Breast epithelium (tissue), 4 donors: Measurements from ENCODE around the gene DAG1. TPM values are rescaled to one million over a fixed set of nuclear protein-coding genes. Genes with fewer than 3 reads are reported as not detected.
A peak's percentile ranks its signal among the peaks of the same experiment; 100 is the strongest.

Experiments
- DNase-seq, 2 donors: peaks; one replicate each; pipeline ENCODE4 v3.0.0-alpha.2; 2019; ENCODE audit warnings: low spot score in 2 of 2
- H3K27ac ChIP-seq, 2 donors: fragments of 200-600 bp; sonication (generic) in 1 of 2; one replicate each; pipeline ENCODE4 v1.5.1; 2016 to 2019; ENCODE audit warnings: mild to moderate bottlenecking in 1 of 2
- H3K27me3 ChIP-seq, 2 donors: fragments of 200-600 bp; sonication (generic) in 1 of 2; one replicate each; pipeline versions ENCODE4 v1.5.1 to v1.6.0; 2017 to 2019; ENCODE audit warnings: control low read depth in 1 of 2, mild to moderate bottlenecking in 1 of 2
- H3K36me3 ChIP-seq: fragments of 200-600 bp; one replicate; pipeline ENCODE4 v1.5.1; 2019
- H3K4me1 ChIP-seq, 2 donors: fragments of 200-600 bp; sonication (generic); one replicate each; pipeline ENCODE4 v1.5.1; 2016 to 2019; ENCODE audit warnings: control low read depth in 1 of 2
- H3K4me3 ChIP-seq, 3 donors: fragments of 200-600 bp; sonication (generic); 1 replicate in 2 of 3; 2 replicates in 1 of 3; pipeline ENCODE4 v1.5.1; 2016 to 2019; ENCODE audit warnings: mild to moderate bottlenecking in 3 of 3, moderate library complexity in 2 of 3
- H3K9me3 ChIP-seq, 2 donors: fragments of 200-600 bp; sonication (generic) in 1 of 2; one replicate each; pipeline ENCODE4 v1.5.1; 2016 to 2019; ENCODE audit warnings: control low read depth in 1 of 2
- POLR2A ChIP-seq: fragments of 450-650 bp; IDR thresholded peaks from one replicate; pipeline ENCODE4 v1.6.1; 2016; ENCODE audit warnings: antibody characterized with exemption, mild to moderate bottlenecking, moderate library complexity
- POLR2AphosphoS5 ChIP-seq, 3 donors: sonication (generic); formaldehyde crosslinking; IDR thresholded peaks; one replicate each; pipeline ENCODE4 v1.6.1; 2017; ENCODE audit warnings: antibody characterized with exemption in 3 of 3
- intact Hi-C: fragments of 100-400 bp; cut with DNase I; formaldehyde crosslinking; loops from one replicate; pipeline ENCODE4 v1.15.1; 2023; ENCODE audit warnings: low total_unique reads
- total RNA-seq, 3 donors: library from RNA; depleted of rRNA; stranded (reverse); fragments of >200 nt; gene quantifications; one replicate each; pipeline ENCODE4 v1.1.0, GENCODE V29; 2016
- TF ChIP-seq, protein P1 (sequence below), 3 donors: fragments of 450-650 bp; IDR thresholded peaks; one replicate each; pipeline ENCODE4 v1.5.1; 2016 to 2017; ENCODE audit warnings: antibody characterized with exemption in 3 of 3, mild to moderate bottlenecking in 3 of 3, moderate library complexity in 3 of 3

DAG1 gene
- total RNA-seq, 3 donors from 2014 or later, result 37.1 to 56.6 (median 44.6) TPM

DNA sequence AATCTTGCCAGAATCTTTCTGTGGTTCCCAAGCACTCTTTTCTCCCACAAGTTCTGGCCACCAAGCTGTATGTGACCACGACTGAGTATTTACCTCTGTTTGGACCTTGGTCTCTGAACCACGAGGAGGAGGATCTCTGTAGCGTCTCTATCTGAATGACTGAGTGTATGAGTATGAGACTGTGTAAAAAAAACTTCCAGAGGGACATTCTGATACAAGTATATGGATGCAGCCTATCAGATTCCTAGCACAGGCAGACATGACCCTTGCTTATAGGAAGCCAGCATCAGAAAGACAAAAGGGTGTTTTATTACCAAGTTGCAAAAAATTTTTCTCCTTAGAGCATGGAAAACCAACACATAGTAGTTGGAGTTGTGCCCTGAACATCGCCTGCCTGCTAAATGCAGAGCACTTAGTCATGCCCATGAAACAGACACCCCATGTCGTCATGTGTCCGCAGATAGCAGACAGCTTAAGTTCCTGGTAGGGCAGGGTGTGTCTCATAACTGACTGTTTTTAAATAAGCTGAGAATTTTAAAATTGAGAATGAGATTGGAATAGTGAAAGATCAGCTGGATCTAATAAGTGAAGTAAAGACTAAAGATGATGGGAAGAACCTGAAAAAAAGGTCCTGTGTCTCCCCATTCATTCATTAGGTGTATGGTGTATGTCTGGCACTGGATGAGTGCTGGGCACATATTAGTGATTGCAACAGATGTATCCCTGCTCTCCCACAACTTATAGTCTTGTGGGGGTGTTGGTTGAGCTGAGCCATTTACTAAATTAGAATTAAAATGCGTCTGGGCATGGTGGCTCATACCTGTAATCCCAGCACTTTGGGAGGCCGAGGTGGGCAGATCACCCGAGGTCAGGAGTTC lies 30.9 kb downstream of the DAG1 start:
- Histone ChIP-seq H3K9me3 (no peaks in the 10 kb centered on the region), H3K27me3 (no peaks in the 10 kb centered on the region), H3K4me1 (no peaks in the 10 kb centered on the region), H3K27ac (peak overlapping the region; percentile 81 to 87), H3K36me3 (no peaks in the 10 kb centered on the region), H3K4me3 (no peak overlapping the region)
- DNase-seq, result peak in 1 of 2 donors; percentile 59
- TF ChIP-seq, protein P1, sequence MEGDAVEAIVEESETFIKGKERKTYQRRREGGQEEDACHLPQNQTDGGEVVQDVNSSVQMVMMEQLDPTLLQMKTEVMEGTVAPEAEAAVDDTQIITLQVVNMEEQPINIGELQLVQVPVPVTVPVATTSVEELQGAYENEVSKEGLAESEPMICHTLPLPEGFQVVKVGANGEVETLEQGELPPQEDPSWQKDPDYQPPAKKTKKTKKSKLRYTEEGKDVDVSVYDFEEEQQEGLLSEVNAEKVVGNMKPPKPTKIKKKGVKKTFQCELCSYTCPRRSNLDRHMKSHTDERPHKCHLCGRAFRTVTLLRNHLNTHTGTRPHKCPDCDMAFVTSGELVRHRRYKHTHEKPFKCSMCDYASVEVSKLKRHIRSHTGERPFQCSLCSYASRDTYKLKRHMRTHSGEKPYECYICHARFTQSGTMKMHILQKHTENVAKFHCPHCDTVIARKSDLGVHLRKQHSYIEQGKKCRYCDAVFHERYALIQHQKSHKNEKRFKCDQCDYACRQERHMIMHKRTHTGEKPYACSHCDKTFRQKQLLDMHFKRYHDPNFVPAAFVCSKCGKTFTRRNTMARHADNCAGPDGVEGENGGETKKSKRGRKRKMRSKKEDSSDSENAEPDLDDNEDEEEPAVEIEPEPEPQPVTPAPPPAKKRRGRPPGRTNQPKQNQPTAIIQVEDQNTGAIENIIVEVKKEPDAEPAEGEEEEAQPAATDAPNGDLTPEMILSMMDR (IDR thresholded peaks at IDR 0.05), result no peak
- peak in 1 of 3 donors; percentile 35 for TF ChIP-seq POLR2AphosphoS5 (IDR thresholded peaks at IDR 0.05)
- intact Hi-C loops, result no loop called here

DNA sequence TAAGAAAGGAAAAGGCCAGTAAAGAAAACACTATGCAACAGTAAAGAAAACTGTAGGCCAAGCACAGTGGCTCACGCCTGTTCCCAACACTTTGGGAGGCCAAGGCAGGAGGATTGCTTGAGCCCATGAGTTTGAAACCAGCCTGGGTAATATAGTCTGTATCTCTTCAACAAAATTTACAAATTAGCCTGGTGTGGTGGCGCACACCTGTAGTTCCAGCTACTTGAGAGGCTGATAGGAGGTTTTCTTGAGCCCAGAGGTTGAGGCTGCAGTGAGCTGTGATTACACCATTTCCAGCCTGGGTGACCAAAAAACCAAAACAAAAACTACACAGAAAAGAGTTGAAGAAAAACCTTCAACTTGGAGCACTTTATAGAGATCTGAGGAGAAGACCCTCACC lies 31.8 kb downstream of the DAG1 start:
- no peak for DNase-seq

DNA sequence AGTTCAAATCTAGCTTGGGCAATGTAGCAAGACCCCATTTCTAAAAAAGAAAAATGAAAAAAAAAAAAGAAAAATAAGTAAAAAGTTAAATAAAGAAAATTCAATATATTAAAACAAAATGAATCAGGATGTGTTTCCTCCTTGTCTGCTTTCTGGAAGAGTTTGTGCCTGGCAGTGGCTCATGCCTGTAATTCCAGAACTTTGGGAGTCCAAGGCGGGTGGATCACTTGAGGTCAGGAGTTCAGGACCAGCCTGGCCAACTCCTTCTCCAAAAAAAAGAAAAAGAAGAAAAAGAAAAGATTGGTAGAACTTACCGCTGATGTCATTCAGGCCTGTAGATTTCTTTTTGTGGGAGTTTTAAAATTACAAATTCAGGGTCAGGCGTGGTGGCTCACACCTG lies 36.8 kb downstream of the DAG1 start:
- Histone ChIP-seq H3K4me3 (no peak overlapping the region), H3K36me3 (no peaks in the 10 kb centered on the region), H3K4me1 (no peaks in the 10 kb centered on the region), H3K27me3 (no peaks in the 10 kb centered on the region), H3K9me3 (no peaks in the 10 kb centered on the region), H3K27ac (no peak overlapping the region)
- intact Hi-C loops, result no loop called here
- DNase-seq, result no peak
- TF ChIP-seq POLR2A, result no peak
- no peak for TF ChIP-seq POLR2AphosphoS5 (IDR thresholded peaks at IDR 0.05)
- TF ChIP-seq, protein P1 (IDR thresholded peaks at IDR 0.05), result no peak

More for the DNA sequence above, 31.8 kb downstream of the DAG1 start:
- Histone ChIP-seq H3K27me3 (no peaks in the 10 kb centered on the region), H3K36me3 (no peaks in the 10 kb centered on the region), H3K9me3 (no peaks in the 10 kb centered on the region), H3K4me3 (no peak overlapping the region), H3K4me1 (no peaks in the 10 kb centered on the region), H3K27ac (peak overlapping the region in 1 of 2 donors; percentile 81)
- TF ChIP-seq POLR2A (no peak), POLR2AphosphoS5 (IDR thresholded peaks at IDR 0.05) (no peak)
- TF ChIP-seq, protein P1 (IDR thresholded peaks at IDR 0.05), result no peak
- intact Hi-C loops, result no loop called here

DNA sequence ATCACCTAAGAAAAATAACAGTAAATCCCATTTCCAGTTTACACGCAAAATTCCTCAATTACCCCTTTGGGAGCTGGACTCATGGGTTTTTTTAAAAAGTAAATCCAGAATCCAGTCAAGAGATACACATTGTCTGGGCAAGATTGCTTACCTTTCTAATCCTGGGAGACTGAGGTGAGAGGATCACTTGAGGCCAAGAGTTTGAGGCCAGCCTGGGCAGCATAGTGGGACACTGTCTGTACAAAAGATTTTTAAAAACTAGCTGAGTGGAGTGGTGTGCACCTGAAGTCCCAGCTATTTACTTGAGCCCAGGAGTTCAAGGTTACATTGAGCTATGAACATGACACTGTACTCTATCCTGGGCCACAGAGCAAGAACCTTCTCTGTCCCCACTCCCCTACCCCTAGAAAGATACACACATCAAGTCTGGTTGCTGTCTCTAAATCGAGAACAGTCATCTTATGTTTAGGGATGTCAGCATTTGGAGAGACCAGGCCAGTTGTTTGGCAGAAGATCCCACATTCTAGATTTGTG lies 39.0 kb downstream of the DAG1 start:
- TF ChIP-seq, protein P1 (IDR thresholded peaks at IDR 0.05), result no peak
- TF ChIP-seq POLR2AphosphoS5 (IDR thresholded peaks at IDR 0.05), result no peak
- TF ChIP-seq POLR2A, result no peak
- H3K4me3 ChIP-seq, result no peak overlapping the region
- H3K4me1 ChIP-seq, result no peaks in the 10 kb centered on the region
- H3K36me3 ChIP-seq, result no peaks in the 10 kb centered on the region
- DNase-seq, result no peak
- H3K9me3 ChIP-seq, result no peaks in the 10 kb centered on the region
- no peak overlapping the region for H3K27ac ChIP-seq
- intact Hi-C loops, result no loop called here
- H3K27me3 ChIP-seq, result no peaks in the 10 kb centered on the region

DNA sequence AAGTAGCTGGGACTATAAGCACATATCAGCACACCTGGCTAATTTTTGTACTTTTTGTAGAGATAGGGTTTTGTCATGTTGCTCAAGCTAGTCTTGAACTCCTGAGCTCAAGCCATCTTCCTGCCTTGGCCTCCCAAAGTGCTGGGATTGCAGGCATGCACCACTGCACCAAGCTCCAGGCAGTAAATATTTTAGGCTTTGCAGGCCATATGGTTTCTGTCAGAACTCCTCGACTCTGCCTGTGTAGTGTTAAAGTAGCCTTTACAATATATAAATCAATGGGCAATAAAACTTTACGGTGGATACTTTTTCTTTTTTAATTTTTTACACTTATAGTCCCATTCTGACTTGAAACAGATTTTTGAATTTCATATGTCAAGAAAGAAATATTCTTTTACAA lies 41.6 kb downstream of the DAG1 start:
- intact Hi-C loops, result no loop called here
- Histone ChIP-seq H3K36me3 (no peaks in the 10 kb centered on the region), H3K4me1 (no peaks in the 10 kb centered on the region), H3K4me3 (no peak overlapping the region), H3K27ac (no peak overlapping the region), H3K9me3 (no peaks in the 10 kb centered on the region), H3K27me3 (no peaks in the 10 kb centered on the region)
- TF ChIP-seq POLR2A (no peak), POLR2AphosphoS5 (IDR thresholded peaks at IDR 0.05) (no peak)
- TF ChIP-seq, protein P1 (IDR thresholded peaks at IDR 0.05), result no peak
- no peak for DNase-seq
